ENCODE data around the gene DDIT4. TPM values are rescaled to one million over a fixed set of nuclear protein-coding genes. Genes with fewer than 3 reads are reported as not detected.

DDIT4 gene
- total RNA-seq, 1 experiment from 2014 or later, result 68.9 TPM

DNA sequence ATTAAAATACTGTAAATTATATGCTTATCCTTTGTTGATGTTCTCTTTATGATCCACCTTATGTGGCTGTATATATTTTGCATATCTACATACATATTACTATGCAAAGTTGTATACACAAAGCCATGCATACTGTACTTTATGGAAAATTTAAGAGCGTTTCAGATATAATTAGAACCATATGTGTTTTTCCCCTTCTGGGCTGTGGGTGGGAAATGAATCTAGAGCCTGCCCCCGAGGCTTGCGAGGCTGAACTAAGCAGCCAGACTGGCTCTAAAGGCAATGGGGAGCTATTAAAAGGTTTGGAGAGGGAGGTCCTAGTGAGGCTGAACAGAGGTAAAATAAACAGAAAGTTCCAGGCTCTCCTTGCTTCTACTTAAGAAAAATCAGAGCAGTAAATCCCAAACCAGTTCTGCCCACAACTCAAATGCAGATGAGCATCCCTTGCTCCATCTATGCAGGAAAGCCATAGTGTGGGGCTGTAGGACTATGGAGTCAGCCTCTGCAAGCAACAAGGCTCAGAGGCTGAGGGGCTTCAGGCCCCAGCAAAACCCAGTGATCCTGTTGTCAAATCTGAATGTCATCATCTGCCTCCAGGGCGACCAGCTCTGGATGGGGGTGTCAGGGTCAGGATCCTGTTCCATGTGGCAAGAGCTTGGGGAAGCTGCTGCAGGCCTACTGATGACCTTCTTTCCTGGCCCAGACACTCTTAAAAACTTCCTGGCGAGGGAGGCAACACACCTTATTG lies 14.1 kb upstream of the DDIT4 start:
- no peak overlapping the region for H3K4me2 ChIP-seq (ENCODE audit: low read length)
- no TSS peak for BruUV-seq (replicated peaks)
- no peaks in the 10 kb centered on the region for H3K27me3 ChIP-seq (ENCODE audit: low read length)
- no peaks in the 10 kb centered on the region for H3K9me2 ChIP-seq (replicated peaks; ENCODE audit: low read length)
- no peak overlapping the region for H2AFZ ChIP-seq (ENCODE audit: low read length)
- H3K4me3 ChIP-seq (ENCODE audit: low read length), result no peak overlapping the region
- H3K9ac ChIP-seq (ENCODE audit: low read length), result peak overlapping the region; percentile 38; the same call in 1 of the 2 replicates
- ChIA-PET POLR2A (ENCODE audit: unreplicated experiment) (no interaction called here), CTCF (interaction anchor here (0.6 kb wide), 1 partner anchor 14 kb away, joined by 3 read pairs; the partner anchor contains the start of gene DDIT4)
- no peaks in the 10 kb centered on the region for H3K79me2 ChIP-seq (ENCODE audit: low read length)
- no peak for TF ChIP-seq CTCF (conservative IDR thresholded peaks at IDR 0.05; ENCODE audit: low read depth, low read length)
- TF ChIP-seq EZH2 (IDR thresholded peaks at IDR 0.05; ENCODE audit: low read length, unreplicated experiment), result no peak
- no peak for TF ChIP-seq EZH2phosphoT487 (IDR thresholded peaks at IDR 0.05; ENCODE audit: borderline replicate concordance, low read length)
- DNase-seq (no peak), ATAC-seq (no peak)
- intact Hi-C loops (cut with micrococcal nuclease), result no loop called here
- no peaks in the 10 kb centered on the region for H4K20me1 ChIP-seq (ENCODE audit: low read length)
- H3K4me1 ChIP-seq (ENCODE audit: insufficient read depth, low read length), result peaks cover 19% of the 10 kb centered on the region
- H3K9me3 ChIP-seq (ENCODE audit: low read length), result no peaks in the 10 kb centered on the region
- peak overlapping the region; percentile 78 for H3K27ac ChIP-seq (ENCODE audit: low read length)
- no peaks in the 10 kb centered on the region for H3F3A ChIP-seq (ENCODE audit: low read length, unreplicated experiment)
- H3K36me3 ChIP-seq (ENCODE audit: low read depth, low read length), result no peaks in the 10 kb centered on the region

GRCh38 chr10:72260239-72260975 lies 13.3 kb upstream of the DDIT4 start:
- no peaks in the 10 kb centered on the region for H3K79me2 ChIP-seq (ENCODE audit: low read length)
- H2AFZ ChIP-seq (ENCODE audit: low read length), result no peak overlapping the region
- no peaks in the 10 kb centered on the region for H3F3A ChIP-seq (ENCODE audit: low read length, unreplicated experiment)
- H3K4me2 ChIP-seq (ENCODE audit: low read length), result no peak overlapping the region
- no peak overlapping the region for H3K4me3 ChIP-seq (ENCODE audit: low read length)
- BruUV-seq (replicated peaks), result no TSS peak
- no peaks in the 10 kb centered on the region for H3K36me3 ChIP-seq (ENCODE audit: low read depth, low read length)
- no peaks in the 10 kb centered on the region for H4K20me1 ChIP-seq (ENCODE audit: low read length)
- TF ChIP-seq CTCF (conservative IDR thresholded peaks at IDR 0.05; ENCODE audit: low read depth, low read length) (no peak), EZH2phosphoT487 (IDR thresholded peaks at IDR 0.05; ENCODE audit: borderline replicate concordance, low read length) (no peak), EZH2 (IDR thresholded peaks at IDR 0.05; ENCODE audit: low read length, unreplicated experiment) (no peak)
- H3K4me1 ChIP-seq (ENCODE audit: insufficient read depth, low read length), result peaks cover 19% of the 10 kb centered on the region
- CTCF ChIA-PET, result interaction anchor here (0.6 kb wide), 1 partner anchor 13 kb away, joined by 3 read pairs; the partner anchor contains the start of gene DDIT4
- intact Hi-C loops (cut with micrococcal nuclease), result no loop called here
- peak overlapping the region; percentile 78 for H3K27ac ChIP-seq (ENCODE audit: low read length)
- H3K27me3 ChIP-seq (ENCODE audit: low read length), result no peaks in the 10 kb centered on the region
- peak overlapping the region; percentile 38; the same call in 1 of the 2 replicates for H3K9ac ChIP-seq (ENCODE audit: low read length)
- no peaks in the 10 kb centered on the region for H3K9me2 ChIP-seq (replicated peaks; ENCODE audit: low read length)
- DNase-seq, result peak; percentile 43
- ATAC-seq, result peak; percentile 29
- no peaks in the 10 kb centered on the region for H3K9me3 ChIP-seq (ENCODE audit: low read length)
- POLR2A ChIA-PET (ENCODE audit: unreplicated experiment), result no interaction called here

Data from PC-3 (cell line).